Smooth muscle cell (in vitro differentiated cells): ENCODE results near the gene DISC1. TPM values are rescaled to one million over a fixed set of nuclear protein-coding genes. Genes with fewer than 3 reads are reported as not detected.

Experiments used
- DNase-seq: peaks from one replicate; lab custom pipeline; 2025; ENCODE audit not compliant: unreplicated experiment; lab: John Stamatoyannopoulos, UW
- H2AFZ ChIP-seq: fragments of 200-600 bp; sonication (generic); 2 replicates; pipeline ENCODE4 v1.6.0; 2016; ENCODE audit warnings: antibody characterized with exemption, low read depth, mild to moderate bottlenecking
- H3F3A ChIP-seq: fragments of 200-600 bp; sonication (generic); 2 replicates; pipeline ENCODE4 v1.6.0; 2017; ENCODE audit warnings: antibody characterized with exemption, low read depth
- H3K27ac ChIP-seq: fragments of 200-600 bp; sonication (generic); 2 replicates; pipeline ENCODE4 v1.5.1; 2016; ENCODE audit warnings: low read depth, mild to moderate bottlenecking
- H3K27me3 ChIP-seq: fragments of 200-600 bp; sonication (generic); 2 replicates; pipeline ENCODE4 v1.6.1; 2016; ENCODE audit warnings: low read depth, mild to moderate bottlenecking
- H3K36me3 ChIP-seq: fragments of 200-600 bp; sonication (generic); 2 replicates; pipeline ENCODE4 v1.5.1; 2016; ENCODE audit warnings: low read depth
- H3K4me1 ChIP-seq: fragments of 200-600 bp; sonication (generic); 2 replicates; pipeline ENCODE4 v1.5.1; 2016; ENCODE audit warnings: low read depth
- H3K4me2 ChIP-seq: fragments of 200-600 bp; sonication (generic); 2 replicates; pipeline ENCODE4 v1.6.0; 2016; ENCODE audit warnings: mild to moderate bottlenecking
- H3K4me3 ChIP-seq: fragments of 200-600 bp; sonication (generic); 2 replicates; pipeline ENCODE4 v1.5.1; 2016; ENCODE audit warnings: mild to moderate bottlenecking
- H3K79me2 ChIP-seq: fragments of 200-600 bp; sonication (generic); 2 replicates; pipeline ENCODE4 v1.6.0; 2016; ENCODE audit warnings: low read depth, mild to moderate bottlenecking
- H3K9ac ChIP-seq: fragments of 200-600 bp; sonication (generic); 2 replicates; pipeline ENCODE4 v1.6.0; 2016; ENCODE audit warnings: low read depth
- H3K9me3 ChIP-seq: fragments of 200-600 bp; sonication (generic); replicated peaks from 2 replicates; pipeline ENCODE4 v1.5.1; 2016; ENCODE audit warnings: low read depth
- H4K20me1 ChIP-seq: fragments of 200-600 bp; sonication (generic); 2 replicates; pipeline ENCODE4 v1.6.0; 2016; ENCODE audit warnings: low read depth
- CTCF ChIP-seq: fragments of 200-600 bp; sonication (generic); IDR thresholded peaks from 2 replicates; pipeline ENCODE4 v1.5.1; 2017; ENCODE audit warnings: borderline replicate concordance, mild to moderate bottlenecking, antibody characterized with exemption; ENCODE audit not compliant: insufficient read depth, poor library complexity, severe bottlenecking
- WGBS: methylation state at CpG from one replicate; pipeline ENCODE4 v1.1.7; 2016; ENCODE audit warnings: low lambda C conversion rate; 5-methylcytosine and 5-hydroxymethylcytosine counted together
- polyA plus RNA-seq: library from polyadenylated mRNA; unstranded; fragments of >200 nt; fragmentation: Nextera tagmentation; extraction: Ambion mirVana; gene quantifications from 2 replicates; pipeline ENCODE4 v1.2.1, GENCODE V29; 2016
- total RNA-seq: library from RNA; depleted of rRNA; stranded (reverse); fragments of >200 nt; gene quantifications from 2 replicates; pipeline ENCODE4 v1.2.3, GENCODE V29; 2014

DISC1 gene
- total and polyA plus RNA-seq, 2 experiments from 2014 or later = 0.89 to 4.3 TPM

- Histone ChIP-seq H3K4me3 (no peak overlapping the region), H3K9ac (no peak overlapping the region), H3K4me1 (no peaks in the 10 kb centered on the region), H3K27me3 (no peaks in the 10 kb centered on the region), H2AFZ (no peak overlapping the region), H3K4me2 (no peak overlapping the region), H3F3A (no peaks in the 10 kb centered on the region), H3K9me3 (no peaks in the 10 kb centered on the region), H3K27ac (no peak overlapping the region), H3K79me2 (no peaks in the 10 kb centered on the region), H4K20me1 (no peaks in the 10 kb centered on the region), H3K36me3 (no peaks in the 10 kb centered on the region)
- 77% methylated on average over 2 of the region's 2 CpGs for WGBS
- no peak for TF ChIP-seq CTCF
- no peak for DNase-seq
Observed at GRCh38 chr1:231663211-231663792, 36.7 kb downstream of the DISC1 start.

- no peaks in the 10 kb centered on the region for H3K79me2 ChIP-seq
- H3K9me3 ChIP-seq = peaks cover 3% of the 10 kb centered on the region
- no peak overlapping the region for H3K4me3 ChIP-seq
- no peaks in the 10 kb centered on the region for H3K36me3 ChIP-seq
- H3K4me2 ChIP-seq = no peak overlapping the region
- H3K9ac ChIP-seq = no peak overlapping the region
- no peaks in the 10 kb centered on the region for H3F3A ChIP-seq
- no peak for DNase-seq
- no peaks in the 10 kb centered on the region for H3K4me1 ChIP-seq
- H2AFZ ChIP-seq = no peak overlapping the region
- no peaks in the 10 kb centered on the region for H3K27me3 ChIP-seq
- TF ChIP-seq CTCF = no peak
- no peaks in the 10 kb centered on the region for H4K20me1 ChIP-seq
- 87% methylated on average over 5 of the region's 5 CpGs for WGBS
- no peak overlapping the region for H3K27ac ChIP-seq
Observed at GRCh38 chr1:231665101-231665500, 38.5 kb downstream of the DISC1 start.

GRCh38 chr1:231665726-231666125 is 39.1 kb downstream of the DISC1 start:
- DNase-seq = no peak
- H2AFZ ChIP-seq = no peak overlapping the region
- no peak overlapping the region for H3K27ac ChIP-seq
- peaks cover 2% of the 10 kb centered on the region for H3K36me3 ChIP-seq
- H3F3A ChIP-seq = no peaks in the 10 kb centered on the region
- H3K9ac ChIP-seq = no peak overlapping the region
- no peak for TF ChIP-seq CTCF
- H3K4me3 ChIP-seq = no peak overlapping the region
- H3K9me3 ChIP-seq = peaks cover 7% of the 10 kb centered on the region
- H3K79me2 ChIP-seq = no peaks in the 10 kb centered on the region
- no peaks in the 10 kb centered on the region for H4K20me1 ChIP-seq
- WGBS = 96% methylated on average over 3 of the region's 3 CpGs
- H3K4me2 ChIP-seq = no peak overlapping the region
- no peaks in the 10 kb centered on the region for H3K27me3 ChIP-seq
- no peaks in the 10 kb centered on the region for H3K4me1 ChIP-seq

GRCh38 chr1:231666220-231666936 is 39.8 kb downstream of the DISC1 start:
- H2AFZ ChIP-seq = no peak overlapping the region
- peaks cover 13% of the 10 kb centered on the region for H3K9me3 ChIP-seq
- H3K27me3 ChIP-seq = no peaks in the 10 kb centered on the region
- no peak overlapping the region for H3K9ac ChIP-seq
- WGBS = 84% methylated on average over 7 of the region's 7 CpGs
- peaks cover 6% of the 10 kb centered on the region for H3K36me3 ChIP-seq
- no peaks in the 10 kb centered on the region for H3K4me1 ChIP-seq
- no peaks in the 10 kb centered on the region for H4K20me1 ChIP-seq
- no peak for DNase-seq
- no peaks in the 10 kb centered on the region for H3K79me2 ChIP-seq
- no peak overlapping the region for H3K4me2 ChIP-seq
- TF ChIP-seq CTCF = no peak
- H3F3A ChIP-seq = no peaks in the 10 kb centered on the region
- H3K27ac ChIP-seq = no peak overlapping the region
- H3K4me3 ChIP-seq = no peak overlapping the region
